Skin of body (tissue), 2 donors: Measurements from ENCODE around the gene RGS19. TPM values are rescaled to one million over a fixed set of nuclear protein-coding genes. Genes with fewer than 3 reads are reported as not detected.

ENCODE experiments used
- DNase-seq: peaks from one replicate; lab custom pipeline; 2025; lab: John Stamatoyannopoulos, UW
- total RNA-seq: library from RNA; depleted of rRNA; stranded (reverse); fragments of >200 nt; gene quantifications from one replicate; pipeline ENCODE4 v1.2.3, GENCODE V29; 2014

Gene RGS19
- total RNA-seq, 1 donor from 2014 or later: 6.6 TPM

GRCh38 chr20:64108731-64109681, 29.7 kb upstream of the RGS19 start:
- no peak for DNase-seq

- no peak for DNase-seq
These were observed 28.6 kb upstream of the RGS19 start for GRCh38 chr20:64107736-64108457.

- no peak for DNase-seq
These were observed 27.8 kb upstream of the RGS19 start, which contains the start of gene NPBWR2 for GRCh38 chr20:64106981-64107735. NPBWR2 (minus strand) TSS chr20:64107565; CDS start chr20:64106831, 734 bp downstream.

GRCh38 chr20:64106435-64106961, 27.2 kb upstream of the RGS19 start:
- no peak for DNase-seq

- no peak for DNase-seq
These were observed 26.6 kb upstream of the RGS19 start for GRCh38 chr20:64105846-64106434.

- no peak for DNase-seq
These were observed 25.5 kb upstream of the RGS19 start for GRCh38 chr20:64104667-64105451.

GRCh38 chr20:64103871-64104666, 24.8 kb upstream of the RGS19 start:
- no peak for DNase-seq

- no peak for DNase-seq
These were observed 23.5 kb upstream of the RGS19 start for GRCh38 chr20:64102647-64103354.

- DNase-seq: no peak
These were observed 22.7 kb upstream of the RGS19 start for GRCh38 chr20:64101731-64102621.

- DNase-seq: no peak
These were observed 21.8 kb upstream of the RGS19 start for GRCh38 chr20:64100946-64101688.

GRCh38 chr20:64100566-64100888, 21.2 kb upstream of the RGS19 start:
- no peak for DNase-seq

GRCh38 chr20:64099880-64100565, 20.7 kb upstream of the RGS19 start:
- DNase-seq: no peak

GRCh38 chr20:64099086-64099786, 19.9 kb upstream of the RGS19 start:
- no peak for DNase-seq

- no peak for DNase-seq
These were observed 19.2 kb upstream of the RGS19 start for GRCh38 chr20:64098471-64099013.

- no peak for DNase-seq
These were observed 17.2 kb upstream of the RGS19 start for GRCh38 chr20:64096535-64096934.

GRCh38 chr20:64095927-64096326, 16.6 kb upstream of the RGS19 start:
- DNase-seq: no peak
